AG09319 (cell line): ENCODE measurements around the gene P2RX1.

Experiments
- DNase-seq: peaks from one replicate; pipeline ENCODE4 v3.0.0-alpha.2; 2010; ENCODE audit warnings: low read depth; ENCODE audit errors: extremely low read depth
- CTCF ChIP-seq: IDR thresholded peaks from 2 replicates; pipeline ENCODE4 v1.5.1; 2011; ENCODE audit warnings: low read depth, mild to moderate bottlenecking, inconsistent platforms, low read length, moderate library complexity

P2RX1 gene

GRCh38 chr17:3956327-3956957, 40.2 kb upstream of the P2RX1 start:
- TF ChIP-seq CTCF, result no peak
- DNase-seq, result no peak

GRCh38 chr17:3955673-3955988, 39.4 kb upstream of the P2RX1 start:
- TF ChIP-seq CTCF, result no peak

GRCh38 chr17:3954976-3955672, 38.9 kb upstream of the P2RX1 start:
- no peak for DNase-seq
- no peak for TF ChIP-seq CTCF

More at GRCh38 chr17:3955673-3955988, 39.4 kb upstream of the P2RX1 start:
- DNase-seq, result no peak

DNA sequence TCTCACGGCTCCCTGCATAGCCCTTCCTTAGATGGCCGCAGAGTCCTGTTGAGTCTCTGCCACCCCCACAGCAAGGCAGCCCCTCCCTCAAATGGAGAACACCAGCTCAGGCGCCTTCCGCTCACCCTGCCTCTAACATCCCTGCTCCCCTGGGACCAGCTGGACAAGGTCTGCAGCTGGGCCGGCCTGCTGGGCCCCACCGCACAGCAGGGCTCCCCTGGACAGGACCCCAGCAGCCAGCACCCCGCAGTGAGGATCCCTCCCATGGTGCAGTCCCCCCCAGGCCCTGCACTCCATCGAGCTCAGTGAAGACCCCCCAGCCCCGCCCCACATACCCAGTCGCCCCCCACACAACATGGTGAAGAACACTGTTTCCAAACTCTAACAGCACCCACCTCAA, 37.8 kb upstream of the P2RX1 start:
- no peak for DNase-seq
- TF ChIP-seq CTCF, result no peak

- TF ChIP-seq CTCF, result no peak
- DNase-seq, result no peak
Measured at GRCh38 chr17:3953542-3953941, 37.3 kb upstream of the P2RX1 start.

DNA sequence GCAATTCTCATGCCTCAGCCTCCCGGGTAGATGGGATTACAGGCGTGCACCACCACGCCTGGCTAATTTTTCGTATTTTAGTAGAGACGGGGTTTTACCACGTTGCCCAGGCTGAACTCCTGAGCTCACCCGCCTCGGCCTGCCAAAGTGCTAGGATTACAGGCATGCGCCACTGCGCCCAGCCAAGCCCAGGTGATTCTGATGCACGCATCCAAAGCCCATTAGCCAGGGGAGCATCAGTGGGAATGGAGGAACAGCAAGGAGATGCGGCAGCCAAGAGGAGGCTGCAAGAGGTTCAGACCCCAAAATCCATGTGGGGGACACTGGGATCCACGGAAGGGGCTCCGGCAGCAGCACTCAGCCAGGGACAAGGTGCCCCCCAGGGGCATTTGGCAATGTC, 35.9 kb upstream of the P2RX1 start:
- no peak for DNase-seq
- no peak for TF ChIP-seq CTCF

GRCh38 chr17:3951420-3951819, 35.2 kb upstream of the P2RX1 start:
- TF ChIP-seq CTCF, result no peak
- no peak for DNase-seq
